Measurements from ENCODE around the gene MAD1L1. TPM values are rescaled to one million over a fixed set of nuclear protein-coding genes. Genes with fewer than 3 reads are reported as not detected.

Gene MAD1L1
- total and polyA plus RNA-seq, 2 of the 13 experiments (the other 11 are each of a cell fraction or from before 2014, with no cell fraction given): 17.4 to 64.7 TPM

DNA sequence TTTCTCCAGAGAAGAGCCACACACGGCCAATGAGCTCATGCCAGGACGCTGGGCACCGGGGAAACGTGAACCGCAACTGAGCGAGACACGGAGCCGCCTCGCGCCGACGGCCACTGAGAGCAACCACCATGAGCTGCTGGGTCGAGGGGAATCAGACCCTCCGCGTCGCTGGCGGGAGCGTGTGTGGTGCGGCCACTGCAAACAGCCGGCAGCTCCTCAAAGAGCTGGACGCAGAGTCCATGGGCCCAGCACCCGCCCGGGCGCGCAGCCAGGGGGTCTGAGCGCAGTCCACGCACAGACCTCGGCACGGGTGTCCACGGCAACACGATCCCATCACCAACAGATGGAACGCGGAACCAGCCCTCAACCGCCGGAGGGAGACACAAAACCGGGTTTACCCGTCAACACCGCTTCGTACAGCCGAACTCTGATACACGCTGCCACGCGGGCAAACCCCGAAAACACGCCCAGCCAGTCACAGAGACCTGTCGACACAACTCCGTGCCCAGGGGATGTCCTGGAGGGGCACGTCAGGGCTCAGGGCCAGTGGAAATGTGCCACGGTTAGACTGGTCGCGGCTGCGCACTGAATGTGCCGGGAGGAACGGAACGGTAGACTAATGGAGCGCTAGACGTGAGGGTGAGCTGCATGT is 415.6 kb downstream of the MAD1L1 start (continued):
- TF ChIP-seq, protein P1, sequence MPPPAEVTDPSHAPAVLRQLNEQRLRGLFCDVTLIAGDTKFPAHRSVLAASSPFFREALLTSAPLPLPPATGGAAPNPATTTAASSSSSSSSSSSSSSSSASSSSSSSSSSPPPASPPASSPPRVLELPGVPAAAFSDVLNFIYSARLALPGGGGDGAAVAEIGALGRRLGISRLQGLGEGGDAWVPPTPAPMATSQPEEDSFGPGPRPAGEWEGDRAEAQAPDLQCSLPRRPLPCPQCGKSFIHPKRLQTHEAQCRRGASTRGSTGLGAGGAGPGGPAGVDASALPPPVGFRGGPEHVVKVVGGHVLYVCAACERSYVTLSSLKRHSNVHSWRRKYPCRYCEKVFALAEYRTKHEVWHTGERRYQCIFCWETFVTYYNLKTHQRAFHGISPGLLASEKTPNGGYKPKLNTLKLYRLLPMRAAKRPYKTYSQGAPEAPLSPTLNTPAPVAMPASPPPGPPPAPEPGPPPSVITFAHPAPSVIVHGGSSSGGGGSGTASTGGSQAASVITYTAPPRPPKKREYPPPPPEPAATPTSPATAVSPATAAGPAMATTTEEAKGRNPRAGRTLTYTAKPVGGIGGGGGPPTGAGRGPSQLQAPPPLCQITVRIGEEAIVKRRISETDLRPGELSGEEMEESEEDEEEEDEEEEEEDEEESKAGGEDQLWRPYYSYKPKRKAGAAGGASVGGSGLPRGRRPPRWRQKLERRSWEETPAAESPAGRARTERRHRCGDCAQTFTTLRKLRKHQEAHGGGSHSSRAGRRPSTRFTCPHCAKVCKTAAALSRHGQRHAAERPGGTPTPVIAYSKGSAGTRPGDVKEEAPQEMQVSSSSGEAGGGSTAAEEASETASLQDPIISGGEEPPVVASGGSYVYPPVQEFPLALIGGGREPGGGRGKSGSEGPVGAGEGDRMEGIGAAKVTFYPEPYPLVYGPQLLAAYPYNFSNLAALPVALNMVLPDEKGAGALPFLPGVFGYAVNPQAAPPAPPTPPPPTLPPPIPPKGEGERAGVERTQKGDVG (CRISPR knock-in tag; IDR thresholded peaks at IDR 0.05; ENCODE audit: borderline replicate concordance): peak; percentile 77; the same call in 1 of the 2 replicates
- 0 out of 2 replicates have a peak, but pooled peaks have one; percentile 4 for TF ChIP-seq ZNF746 (CRISPR knock-in tag; IDR thresholded peaks at IDR 0.05)
- TF ChIP-seq, protein P2, sequence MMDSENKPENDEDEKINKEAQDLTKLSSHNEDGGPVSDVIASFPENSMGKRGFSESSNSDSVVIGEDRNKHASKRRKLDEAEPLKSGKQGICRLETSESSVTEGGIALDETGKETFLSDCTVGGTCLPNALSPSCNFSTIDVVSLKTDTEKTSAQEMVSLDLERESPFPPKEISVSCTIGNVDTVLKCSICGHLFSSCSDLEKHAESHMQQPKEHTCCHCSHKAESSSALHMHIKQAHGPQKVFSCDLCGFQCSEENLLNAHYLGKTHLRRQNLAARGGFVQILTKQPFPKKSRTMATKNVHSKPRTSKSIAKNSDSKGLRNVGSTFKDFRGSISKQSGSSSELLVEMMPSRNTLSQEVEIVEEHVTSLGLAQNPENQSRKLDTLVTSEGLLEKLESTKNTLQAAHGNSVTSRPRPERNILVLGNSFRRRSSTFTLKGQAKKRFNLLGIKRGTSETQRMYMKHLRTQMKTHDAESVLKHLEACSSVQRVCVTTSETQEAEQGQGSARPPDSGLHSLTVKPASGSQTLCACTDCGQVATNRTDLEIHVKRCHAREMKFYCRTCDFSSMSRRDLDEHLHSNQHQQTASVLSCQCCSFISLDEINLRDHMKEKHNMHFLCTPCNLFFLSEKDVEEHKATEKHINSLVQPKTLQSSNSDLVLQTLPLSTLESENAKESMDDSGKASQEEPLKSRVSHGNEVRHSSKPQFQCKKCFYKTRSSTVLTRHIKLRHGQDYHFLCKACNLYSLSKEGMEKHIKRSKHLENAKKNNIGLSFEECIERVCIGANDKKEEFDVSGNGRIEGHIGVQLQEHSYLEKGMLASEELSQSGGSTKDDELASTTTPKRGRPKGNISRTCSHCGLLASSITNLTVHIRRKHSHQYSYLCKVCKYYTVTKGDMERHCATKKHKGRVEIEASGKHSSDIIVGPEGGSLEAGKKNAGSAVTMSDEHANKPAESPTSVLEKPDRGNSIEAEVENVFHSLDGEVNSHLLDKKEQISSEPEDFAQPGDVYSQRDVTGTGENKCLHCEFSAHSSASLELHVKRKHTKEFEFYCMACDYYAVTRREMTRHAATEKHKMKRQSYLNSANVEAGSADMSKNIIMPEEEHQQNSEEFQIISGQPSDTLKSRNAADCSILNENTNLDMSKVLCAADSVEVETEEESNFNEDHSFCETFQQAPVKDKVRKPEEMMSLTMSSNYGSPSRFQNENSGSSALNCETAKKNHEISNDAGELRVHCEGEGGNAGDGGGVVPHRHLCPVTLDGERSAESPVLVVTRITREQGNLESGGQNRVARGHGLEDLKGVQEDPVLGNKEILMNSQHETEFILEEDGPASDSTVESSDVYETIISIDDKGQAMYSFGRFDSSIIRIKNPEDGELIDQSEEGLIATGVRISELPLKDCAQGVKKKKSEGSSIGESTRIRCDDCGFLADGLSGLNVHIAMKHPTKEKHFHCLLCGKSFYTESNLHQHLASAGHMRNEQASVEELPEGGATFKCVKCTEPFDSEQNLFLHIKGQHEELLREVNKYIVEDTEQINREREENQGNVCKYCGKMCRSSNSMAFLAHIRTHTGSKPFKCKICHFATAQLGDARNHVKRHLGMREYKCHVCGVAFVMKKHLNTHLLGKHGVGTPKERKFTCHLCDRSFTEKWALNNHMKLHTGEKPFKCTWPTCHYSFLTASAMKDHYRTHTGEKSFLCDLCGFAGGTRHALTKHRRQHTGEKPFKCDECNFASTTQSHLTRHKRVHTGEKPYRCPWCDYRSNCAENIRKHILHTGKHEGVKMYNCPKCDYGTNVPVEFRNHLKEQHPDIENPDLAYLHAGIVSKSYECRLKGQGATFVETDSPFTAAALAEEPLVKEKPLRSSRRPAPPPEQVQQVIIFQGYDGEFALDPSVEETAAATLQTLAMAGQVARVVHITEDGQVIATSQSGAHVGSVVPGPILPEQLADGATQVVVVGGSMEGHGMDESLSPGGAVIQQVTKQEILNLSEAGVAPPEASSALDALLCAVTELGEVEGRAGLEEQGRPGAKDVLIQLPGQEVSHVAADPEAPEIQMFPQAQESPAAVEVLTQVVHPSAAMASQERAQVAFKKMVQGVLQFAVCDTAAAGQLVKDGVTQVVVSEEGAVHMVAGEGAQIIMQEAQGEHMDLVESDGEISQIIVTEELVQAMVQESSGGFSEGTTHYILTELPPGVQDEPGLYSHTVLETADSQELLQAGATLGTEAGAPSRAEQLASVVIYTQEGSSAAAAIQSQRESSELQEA (CRISPR knock-in tag; IDR thresholded peaks at IDR 0.05; ENCODE audit: not compliant biosample characterization): peak; percentile 31
- no peak for TF ChIP-seq NFE2 (CRISPR knock-in tag; IDR thresholded peaks at IDR 0.05)
- TF ChIP-seq ZNF776 (CRISPR knock-in tag; IDR thresholded peaks at IDR 0.05): 0 out of 2 replicates have a peak, but pooled peaks have one; percentile 58
- TF ChIP-seq ZBTB38 (CRISPR knock-in tag; IDR thresholded peaks at IDR 0.05): peak; percentile 98
- peak; percentile 28; the same call in 1 of the 2 replicates for TF ChIP-seq MXD3 (CRISPR knock-in tag; IDR thresholded peaks at IDR 0.05)
- 0 out of 2 replicates have a peak, but pooled peaks have one; percentile 46 for TF ChIP-seq ZNF333 (CRISPR knock-in tag; IDR thresholded peaks at IDR 0.05; ENCODE audit: borderline replicate concordance)
- TF ChIP-seq MTA1 (CRISPR knock-in tag; IDR thresholded peaks at IDR 0.05; ENCODE audit: borderline replicate concordance): peak; percentile 18; the same call in 1 of the 2 replicates
- TF ChIP-seq, protein P3, sequence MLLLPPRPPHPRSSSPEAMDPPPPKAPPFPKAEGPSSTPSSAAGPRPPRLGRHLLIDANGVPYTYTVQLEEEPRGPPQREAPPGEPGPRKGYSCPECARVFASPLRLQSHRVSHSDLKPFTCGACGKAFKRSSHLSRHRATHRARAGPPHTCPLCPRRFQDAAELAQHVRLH (CRISPR knock-in tag; IDR thresholded peaks at IDR 0.05; ENCODE audit: borderline replicate concordance, low read depth): no peak
- TF ChIP-seq, protein P4, sequence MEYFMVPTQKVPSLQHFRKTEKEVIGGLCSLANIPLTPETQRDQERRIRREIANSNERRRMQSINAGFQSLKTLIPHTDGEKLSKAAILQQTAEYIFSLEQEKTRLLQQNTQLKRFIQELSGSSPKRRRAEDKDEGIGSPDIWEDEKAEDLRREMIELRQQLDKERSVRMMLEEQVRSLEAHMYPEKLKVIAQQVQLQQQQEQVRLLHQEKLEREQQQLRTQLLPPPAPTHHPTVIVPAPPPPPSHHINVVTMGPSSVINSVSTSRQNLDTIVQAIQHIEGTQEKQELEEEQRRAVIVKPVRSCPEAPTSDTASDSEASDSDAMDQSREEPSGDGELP (IDR thresholded peaks at IDR 0.05; ENCODE audit: borderline replicate concordance, low read depth): no peak
- 0 out of 2 replicates have a peak, but pooled peaks have one; percentile 42 for TF ChIP-seq IRF9 (CRISPR knock-in tag; IDR thresholded peaks at IDR 0.05; ENCODE audit: borderline replicate concordance)

Data from HepG2 (cell line).